NB4 (cell line): ENCODE data around the gene AKAP6.

Source experiments
- MYC ChIP-seq: IDR thresholded peaks from 2 replicates; pipeline ENCODE4 v1.6.1; 2011; ENCODE audit warnings: low read depth, low read length
- POLR2A ChIP-seq: IDR thresholded peaks from 2 replicates; pipeline ENCODE4 v1.6.1; 2011; ENCODE audit warnings: mild to moderate bottlenecking; ENCODE audit not compliant: insufficient read length; ENCODE audit errors: extremely low read depth
- TF ChIP-seq, protein P1 (sequence below): IDR thresholded peaks from one replicate; pipeline ENCODE4 v1.5.1; 2012; ENCODE audit warnings: low read depth, low read length
- TF ChIP-seq, protein P2 (sequence below): IDR thresholded peaks from 2 replicates; pipeline ENCODE4 v1.6.1; 2011; ENCODE audit warnings: low read depth, low read length

DNA sequence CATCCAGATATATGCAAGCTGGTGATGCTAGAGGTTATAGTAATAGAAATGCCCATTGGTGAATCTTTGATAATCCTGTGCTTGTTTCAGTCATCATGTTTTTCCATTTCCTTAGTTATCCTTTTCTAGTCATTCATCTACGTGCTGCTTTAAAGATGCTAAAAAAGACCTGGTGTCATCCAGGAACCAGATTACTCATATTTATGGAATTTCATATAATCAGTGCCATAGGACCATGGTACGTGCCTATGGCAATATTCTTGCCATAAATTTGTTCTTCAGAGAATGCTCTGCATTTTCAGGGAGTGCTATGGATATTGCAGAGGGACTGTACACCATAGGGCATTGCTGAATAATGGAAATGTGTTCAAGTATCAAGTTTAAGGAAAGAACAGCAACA is 267.3 kb downstream of the AKAP6 start:
- TF ChIP-seq, protein P1, sequence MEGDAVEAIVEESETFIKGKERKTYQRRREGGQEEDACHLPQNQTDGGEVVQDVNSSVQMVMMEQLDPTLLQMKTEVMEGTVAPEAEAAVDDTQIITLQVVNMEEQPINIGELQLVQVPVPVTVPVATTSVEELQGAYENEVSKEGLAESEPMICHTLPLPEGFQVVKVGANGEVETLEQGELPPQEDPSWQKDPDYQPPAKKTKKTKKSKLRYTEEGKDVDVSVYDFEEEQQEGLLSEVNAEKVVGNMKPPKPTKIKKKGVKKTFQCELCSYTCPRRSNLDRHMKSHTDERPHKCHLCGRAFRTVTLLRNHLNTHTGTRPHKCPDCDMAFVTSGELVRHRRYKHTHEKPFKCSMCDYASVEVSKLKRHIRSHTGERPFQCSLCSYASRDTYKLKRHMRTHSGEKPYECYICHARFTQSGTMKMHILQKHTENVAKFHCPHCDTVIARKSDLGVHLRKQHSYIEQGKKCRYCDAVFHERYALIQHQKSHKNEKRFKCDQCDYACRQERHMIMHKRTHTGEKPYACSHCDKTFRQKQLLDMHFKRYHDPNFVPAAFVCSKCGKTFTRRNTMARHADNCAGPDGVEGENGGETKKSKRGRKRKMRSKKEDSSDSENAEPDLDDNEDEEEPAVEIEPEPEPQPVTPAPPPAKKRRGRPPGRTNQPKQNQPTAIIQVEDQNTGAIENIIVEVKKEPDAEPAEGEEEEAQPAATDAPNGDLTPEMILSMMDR, result no peak
- TF ChIP-seq, protein P2, sequence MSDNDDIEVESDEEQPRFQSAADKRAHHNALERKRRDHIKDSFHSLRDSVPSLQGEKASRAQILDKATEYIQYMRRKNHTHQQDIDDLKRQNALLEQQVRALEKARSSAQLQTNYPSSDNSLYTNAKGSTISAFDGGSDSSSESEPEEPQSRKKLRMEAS, result no peak
- TF ChIP-seq MYC, result no peak
- no peak for TF ChIP-seq POLR2A
